ENCODE results near the gene IGSF21. TPM values are rescaled to one million over a fixed set of nuclear protein-coding genes. Genes with fewer than 3 reads are reported as not detected.

Gene IGSF21
- total and polyA plus RNA-seq, 2 donors (not counting 1 experiment from before 2014, with no cell fraction given) = not detected

DNA sequence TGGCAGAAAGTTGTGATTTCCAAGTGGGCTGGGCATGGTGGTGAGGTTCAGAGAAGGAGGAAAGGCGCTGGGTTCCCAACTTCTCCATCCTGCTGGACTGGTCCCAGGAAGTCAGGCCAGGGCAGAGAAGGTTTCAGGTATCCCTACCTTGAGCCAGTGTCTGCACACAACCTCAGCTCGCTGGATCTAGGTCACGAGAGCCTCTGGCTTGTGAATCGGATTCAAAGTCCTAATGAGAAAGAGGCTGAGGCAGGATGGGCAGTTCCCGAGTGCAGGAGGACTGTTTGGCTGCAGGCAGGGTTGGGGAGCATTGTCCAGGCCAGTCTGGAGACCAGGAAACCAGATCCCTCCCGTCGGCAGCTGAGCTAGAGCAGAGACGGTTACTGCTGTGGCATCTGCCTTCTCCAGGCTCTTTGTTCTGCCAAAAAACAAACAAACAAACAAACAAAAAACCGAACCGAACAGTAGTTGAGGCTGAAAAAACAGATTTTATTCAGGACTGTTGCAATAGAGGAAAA is 19.5 kb upstream of the IGSF21 start:
- ChIA-PET CTCF (no interaction called here), POLR2A (no interaction called here)
- no peaks in the 10 kb centered on the region for H3K9me3 Mint-ChIP-seq (ENCODE audit: insufficient read depth)
- Histone ChIP-seq H3K9ac (ENCODE audit: low read length) (no peak overlapping the region), H2AFZ (ENCODE audit: insufficient read depth, low read depth, low read length, poor library complexity, severe bottlenecking) (no peak overlapping the region), H3K36me3 (replicated peaks in 1 of 2; ENCODE audit: control extremely low read depth in 1 of 2, control insufficient read depth in 1 of 2, extremely low read depth in 1 of 2, insufficient read depth in 2 of 2, low read length in 1 of 2) (no peaks in the 10 kb centered on the region), H3K4me3 (ENCODE audit: control extremely low read depth in 1 of 5, extremely low read depth in 1 of 5, insufficient read depth in 1 of 5, low read depth in 2 of 5, low read length in 4 of 5) (no peak overlapping the region), H3K79me2 (ENCODE audit: control insufficient read depth, insufficient read depth, low read length) (no peaks in the 10 kb centered on the region), H3K4me1 (ENCODE audit: control insufficient read depth in 2 of 2, insufficient read depth in 2 of 2, low read length in 2 of 2) (no peaks in the 10 kb centered on the region), H3K9me3 (ENCODE audit: control extremely low read depth in 1 of 3, control insufficient read depth in 2 of 3, insufficient read depth in 1 of 3, low read length in 2 of 3) (peaks cover 0 to under 1% (median 0%) of the 10 kb centered on the region in 3 donors), H3K27me3 (replicated peaks in 1 of 4; ENCODE audit: control extremely low read depth in 1 of 4, control insufficient read depth in 3 of 4, insufficient read depth in 4 of 4, low read length in 3 of 4) (no peaks in the 10 kb centered on the region), H3K27ac (ENCODE audit: low read length in 2 of 2) (no peak overlapping the region), H3K4me2 (replicated peaks; ENCODE audit: low read depth, low read length, poor library complexity, severe bottlenecking) (no peak overlapping the region), H4K20me1 (ENCODE audit: control insufficient read depth, insufficient read depth, low read length, poor library complexity, severe bottlenecking) (no peaks in the 10 kb centered on the region)
- no peak overlapping the region for H3K4me3 Mint-ChIP-seq
- H3K4me1 Mint-ChIP-seq = no peaks in the 10 kb centered on the region
- TF ChIP-seq CTCF (IDR thresholded peaks at IDR 0.05) = no peak
- TF ChIP-seq EZH2 (IDR thresholded peaks at IDR 0.05; ENCODE audit: borderline replicate concordance, insufficient read depth, low read depth, low read length, poor library complexity, severe bottlenecking) = no peak
- WGBS (ENCODE audit: insufficient coverage) = 53% methylated on average over 5 of the region's 10 CpGs
- no peak for DNase-seq
- intact Hi-C loops (cut with micrococcal nuclease) = no loop called here
- H3K27me3 Mint-ChIP-seq = peaks cover 50% of the 10 kb centered on the region
- ATAC-seq (ENCODE audit: low read depth) = no peak
- no peak overlapping the region for H3K27ac Mint-ChIP-seq

DNA sequence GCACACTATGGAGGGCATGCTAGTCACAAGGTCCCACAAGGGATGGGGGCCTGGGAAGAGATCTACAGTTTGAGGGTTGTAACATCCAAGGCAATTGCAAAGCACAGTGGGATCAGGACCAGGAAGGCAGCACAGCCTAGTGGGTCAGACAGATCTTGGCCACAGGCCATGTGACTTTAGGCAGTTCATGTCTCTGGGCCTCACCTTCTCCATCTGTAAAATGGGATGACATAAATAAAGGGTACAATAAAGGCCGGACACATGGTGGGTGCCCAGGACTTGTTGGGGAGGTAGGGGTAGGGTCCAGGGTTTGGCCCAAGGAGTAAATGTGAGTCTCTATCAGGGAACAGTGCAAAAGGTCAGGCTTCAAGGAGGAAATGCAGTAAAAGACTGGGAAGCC is 18.1 kb upstream of the IGSF21 start:
- Histone ChIP-seq H3K79me2 (ENCODE audit: control insufficient read depth, insufficient read depth, low read length) (no peaks in the 10 kb centered on the region), H3K4me2 (replicated peaks; ENCODE audit: low read depth, low read length, poor library complexity, severe bottlenecking) (no peak overlapping the region), H3K4me3 (ENCODE audit: control extremely low read depth in 1 of 5, extremely low read depth in 1 of 5, insufficient read depth in 1 of 5, low read depth in 2 of 5, low read length in 4 of 5) (no peak overlapping the region), H3K36me3 (replicated peaks in 1 of 2; ENCODE audit: control extremely low read depth in 1 of 2, control insufficient read depth in 1 of 2, extremely low read depth in 1 of 2, insufficient read depth in 2 of 2, low read length in 1 of 2) (no peaks in the 10 kb centered on the region), H3K27ac (ENCODE audit: low read length in 2 of 2) (no peak overlapping the region), H3K9me3 (ENCODE audit: control extremely low read depth in 1 of 3, control insufficient read depth in 2 of 3, insufficient read depth in 1 of 3, low read length in 2 of 3) (peaks cover 0 to 3% (median 1%) of the 10 kb centered on the region in 3 donors), H2AFZ (ENCODE audit: insufficient read depth, low read depth, low read length, poor library complexity, severe bottlenecking) (no peak overlapping the region), H3K9ac (ENCODE audit: low read length) (no peak overlapping the region), H3K4me1 (ENCODE audit: control insufficient read depth in 2 of 2, insufficient read depth in 2 of 2, low read length in 2 of 2) (no peaks in the 10 kb centered on the region), H4K20me1 (ENCODE audit: control insufficient read depth, insufficient read depth, low read length, poor library complexity, severe bottlenecking) (no peaks in the 10 kb centered on the region), H3K27me3 (replicated peaks in 1 of 4; ENCODE audit: control extremely low read depth in 1 of 4, control insufficient read depth in 3 of 4, insufficient read depth in 4 of 4, low read length in 3 of 4) (no peaks in the 10 kb centered on the region)
- POLR2A ChIA-PET = no interaction called here
- ATAC-seq (ENCODE audit: low read depth) = no peak
- no peak for TF ChIP-seq EZH2 (IDR thresholded peaks at IDR 0.05; ENCODE audit: borderline replicate concordance, insufficient read depth, low read depth, low read length, poor library complexity, severe bottlenecking)
- no peak for TF ChIP-seq CTCF (IDR thresholded peaks at IDR 0.05)
- no peaks in the 10 kb centered on the region for H3K4me1 Mint-ChIP-seq
- H3K27ac Mint-ChIP-seq = no peak overlapping the region
- H3K27me3 Mint-ChIP-seq = peaks cover 49% of the 10 kb centered on the region
- WGBS (ENCODE audit: insufficient coverage) = 90% methylated on average over 1 of the region's 1 CpG
- peaks cover 3% of the 10 kb centered on the region for H3K9me3 Mint-ChIP-seq (ENCODE audit: insufficient read depth)
- no peak for DNase-seq
- intact Hi-C loops (cut with micrococcal nuclease) = no loop called here
- CTCF ChIA-PET = no interaction called here
- no peak overlapping the region for H3K4me3 Mint-ChIP-seq
